NCI-H2196 treated with DMSO at 0.1 percent for 48 hours (cell line): Measurements from ENCODE around the gene KCNIP3.

Source experiments
- DNase-seq: peaks from one replicate; lab custom pipeline; 2025; ENCODE audit not compliant: unreplicated experiment; lab: John Stamatoyannopoulos, UW

The KCNIP3 gene

GRCh38 chr2:95274291-95275150 lies 22.6 kb upstream of the KCNIP3 start, which contains the start of gene PROM2:
PROM2 (plus strand) TSS chr2:95274449; CDS start chr2:95274586, 137 bp downstream.
- DNase-seq: no peak

- no peak for DNase-seq
These were observed 22.0 kb upstream of the KCNIP3 start for GRCh38 chr2:95275151-95275515.

- no peak for DNase-seq
These were observed 21.4 kb upstream of the KCNIP3 start for GRCh38 chr2:95275601-95276243.

GRCh38 chr2:95276244-95276887 lies 20.8 kb upstream of the KCNIP3 start:
- no peak for DNase-seq

GRCh38 chr2:95276888-95277245 lies 20.3 kb upstream of the KCNIP3 start:
- no peak for DNase-seq

GRCh38 chr2:95277246-95277906 lies 19.8 kb upstream of the KCNIP3 start:
- DNase-seq: no peak

GRCh38 chr2:95278051-95278471 lies 19.1 kb upstream of the KCNIP3 start:
- DNase-seq: no peak

GRCh38 chr2:95278637-95279225 lies 18.4 kb upstream of the KCNIP3 start:
- no peak for DNase-seq

- no peak for DNase-seq
These were observed 17.6 kb upstream of the KCNIP3 start for GRCh38 chr2:95279435-95280035.

- no peak for DNase-seq
These were observed 16.1 kb upstream of the KCNIP3 start for GRCh38 chr2:95281071-95281470.

GRCh38 chr2:95281786-95282185 lies 15.4 kb upstream of the KCNIP3 start:
- no peak for DNase-seq

GRCh38 chr2:95282458-95282857 lies 14.7 kb upstream of the KCNIP3 start:
- DNase-seq: no peak

GRCh38 chr2:95283562-95283961 lies 13.6 kb upstream of the KCNIP3 start:
- DNase-seq: no peak

- no peak for DNase-seq
These were observed 12.1 kb upstream of the KCNIP3 start for GRCh38 chr2:95284886-95285541.

GRCh38 chr2:95285542-95285932 lies 11.6 kb upstream of the KCNIP3 start:
- DNase-seq: no peak

GRCh38 chr2:95287336-95287735 lies 9.8 kb upstream of the KCNIP3 start:
- no peak for DNase-seq

GRCh38 chr2:95287806-95288205 lies 9.3 kb upstream of the KCNIP3 start:
- no peak for DNase-seq

GRCh38 chr2:95289253-95289652 lies 7.9 kb upstream of the KCNIP3 start:
- DNase-seq: no peak

- no peak for DNase-seq
These were observed 5.9 kb upstream of the KCNIP3 start for GRCh38 chr2:95291222-95291621.

GRCh38 chr2:95292623-95293260 lies 4.4 kb upstream of the KCNIP3 start:
- DNase-seq: no peak
